Stimulated activated CD8-positive, alpha-beta memory T cell treated with anti-CD3 and anti-CD28 coated beads, Interleukin-15, amount 100 ng/mL, for 48 hours (primary cell): Measurements from ENCODE around the gene FZD4.

Experiments used
- DNase-seq, 2 donors: peaks; one replicate each; pipeline ENCODE4 v3.0.0-alpha.2; 2020; ENCODE audit warnings: low read depth in 2 of 2

Gene FZD4

GRCh38 chr11:86912238-86912637 lies 43.0 kb downstream of the FZD4 start:
- no peak for DNase-seq

GRCh38 chr11:86910592-86910991 lies 44.6 kb downstream of the FZD4 start:
- DNase-seq: no peak

DNA sequence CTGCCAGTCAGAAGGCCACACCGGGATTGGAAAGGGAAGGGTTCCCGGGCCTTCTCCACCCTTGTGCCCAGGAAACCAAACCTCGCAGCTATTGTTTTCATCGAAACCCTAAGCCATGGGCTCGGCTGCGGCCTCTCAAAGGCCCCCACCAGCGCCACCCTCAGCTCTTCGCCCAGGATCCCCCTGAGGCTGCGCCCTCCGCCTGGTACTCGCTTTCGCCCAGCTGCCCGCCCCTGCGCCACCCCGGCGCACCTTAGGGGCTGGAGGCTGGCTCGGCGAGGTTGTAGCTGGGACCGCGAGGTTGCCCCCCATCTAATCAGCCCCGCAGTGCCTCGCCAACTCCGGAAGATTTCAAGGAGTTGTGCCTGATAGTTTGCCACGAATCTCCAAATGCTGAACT lies 49.0 kb downstream of the FZD4 start:
- DNase-seq: no peak

DNA sequence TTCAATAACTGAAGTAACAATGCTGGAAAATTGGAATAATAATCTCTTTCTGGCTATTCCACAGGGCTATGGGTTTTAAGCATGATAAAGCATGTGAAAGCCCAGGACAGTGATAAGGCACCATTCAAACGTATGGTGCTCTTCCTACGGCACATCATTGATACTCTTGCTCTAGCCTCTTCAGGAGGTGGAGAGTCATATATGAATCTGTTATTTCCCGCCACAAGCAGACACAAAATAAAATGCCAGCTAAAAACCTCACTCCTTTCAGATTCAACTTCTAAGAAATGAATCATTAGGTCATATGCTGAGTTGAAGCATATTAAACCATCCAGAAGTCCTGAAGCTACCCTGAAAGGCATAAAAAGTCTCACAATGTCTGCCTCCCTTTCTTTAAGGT lies 49.9 kb downstream of the FZD4 start:
- DNase-seq: no peak

- no peak for DNase-seq
These were observed 51.2 kb downstream of the FZD4 start for GRCh38 chr11:86904001-86904400.

DNA sequence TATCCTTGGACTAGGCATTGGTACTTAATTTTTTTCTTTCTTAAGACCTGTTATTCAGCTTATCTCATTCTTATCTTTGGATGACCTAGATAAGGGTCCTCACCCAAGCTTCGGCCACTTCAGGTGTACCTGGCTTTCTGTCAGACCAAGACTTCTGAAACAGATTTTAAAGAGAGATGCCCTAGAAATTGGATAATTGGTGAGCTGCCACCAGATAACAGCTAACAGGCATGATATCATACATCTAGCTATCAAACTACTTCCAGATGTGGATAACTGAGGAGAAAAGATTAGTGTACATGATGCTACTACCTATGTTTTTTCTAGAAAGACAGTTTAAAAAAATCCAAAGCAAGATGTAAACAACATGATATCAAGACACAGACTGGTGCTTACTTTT lies 52.9 kb downstream of the FZD4 start:
- no peak for DNase-seq

DNA sequence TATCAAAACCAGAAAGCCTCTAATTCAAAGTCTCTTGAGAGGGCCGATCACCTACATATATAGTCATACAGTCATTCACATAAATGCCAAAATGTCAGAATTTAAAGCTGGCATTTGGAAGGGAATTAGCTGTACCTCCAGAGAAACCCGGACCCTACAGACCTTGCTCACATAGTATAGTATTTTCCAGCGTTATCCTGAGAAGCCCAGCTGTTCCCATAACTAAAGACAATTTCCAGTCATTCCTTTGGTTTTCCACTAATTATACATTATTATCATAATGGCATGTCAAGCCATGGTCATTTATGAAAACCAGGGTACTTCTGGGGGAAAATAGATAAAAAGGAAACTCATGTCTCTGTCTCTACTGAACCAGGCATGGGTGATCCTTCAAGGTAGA lies 53.6 kb downstream of the FZD4 start:
- DNase-seq: no peak

DNA sequence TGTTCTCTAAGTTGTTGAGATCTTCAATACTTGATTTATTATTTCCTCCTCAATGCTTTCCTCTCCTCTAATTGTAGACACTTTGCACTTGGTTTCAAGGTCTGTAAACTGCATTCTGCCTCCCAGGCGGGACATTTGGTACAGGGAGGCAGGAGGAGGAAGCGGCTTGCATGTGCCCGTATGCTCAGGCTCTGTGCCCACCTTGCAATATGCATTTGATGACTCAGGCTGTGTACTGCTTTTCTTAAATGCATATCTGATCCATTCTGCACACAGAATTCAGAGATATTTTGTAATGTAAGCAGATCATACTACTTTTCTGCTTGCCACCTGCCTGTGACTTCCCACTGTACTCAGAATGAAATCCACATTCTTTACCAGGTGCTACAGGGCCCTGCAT lies 55.0 kb downstream of the FZD4 start:
- no peak for DNase-seq

DNA sequence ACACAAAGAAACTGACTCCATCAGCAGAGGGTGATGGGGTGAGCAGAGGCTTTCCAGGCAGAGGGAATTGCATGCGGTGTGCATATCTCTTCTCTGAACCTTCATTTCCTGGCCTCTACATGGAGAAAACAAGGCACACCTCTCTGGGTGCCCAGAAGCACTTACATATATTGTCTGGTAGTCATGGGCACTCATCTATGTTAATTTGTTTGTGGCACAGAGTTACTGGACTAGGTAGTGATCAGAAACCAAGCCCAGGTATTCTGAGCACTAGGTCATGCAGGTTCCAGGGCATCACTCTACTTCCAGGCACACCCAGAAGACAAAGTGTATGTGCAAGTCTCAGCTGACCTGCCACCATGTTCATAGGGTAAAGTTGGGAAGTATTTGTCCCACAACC lies 56.5 kb downstream of the FZD4 start:
- DNase-seq: no peak

GRCh38 chr11:86896441-86896841 lies 58.8 kb downstream of the FZD4 start:
- DNase-seq: no peak
